CD4-positive, alpha-beta T cell treated with Interleukin-12 subunit alpha and Interleukin-12 subunit beta, for 1 hour (primary cell): ENCODE measurements around the gene PRCP.
"Not testable (repeated sequence)": the region's sequence is repeated elsewhere in the genome, so short reads cannot be mapped to it uniquely, and the experiment has no call there.

Experiments used
- DNase-seq: peaks from one replicate; pipeline ENCODE4 v3.0.0-alpha.2; 2020

The PRCP gene

DNA sequence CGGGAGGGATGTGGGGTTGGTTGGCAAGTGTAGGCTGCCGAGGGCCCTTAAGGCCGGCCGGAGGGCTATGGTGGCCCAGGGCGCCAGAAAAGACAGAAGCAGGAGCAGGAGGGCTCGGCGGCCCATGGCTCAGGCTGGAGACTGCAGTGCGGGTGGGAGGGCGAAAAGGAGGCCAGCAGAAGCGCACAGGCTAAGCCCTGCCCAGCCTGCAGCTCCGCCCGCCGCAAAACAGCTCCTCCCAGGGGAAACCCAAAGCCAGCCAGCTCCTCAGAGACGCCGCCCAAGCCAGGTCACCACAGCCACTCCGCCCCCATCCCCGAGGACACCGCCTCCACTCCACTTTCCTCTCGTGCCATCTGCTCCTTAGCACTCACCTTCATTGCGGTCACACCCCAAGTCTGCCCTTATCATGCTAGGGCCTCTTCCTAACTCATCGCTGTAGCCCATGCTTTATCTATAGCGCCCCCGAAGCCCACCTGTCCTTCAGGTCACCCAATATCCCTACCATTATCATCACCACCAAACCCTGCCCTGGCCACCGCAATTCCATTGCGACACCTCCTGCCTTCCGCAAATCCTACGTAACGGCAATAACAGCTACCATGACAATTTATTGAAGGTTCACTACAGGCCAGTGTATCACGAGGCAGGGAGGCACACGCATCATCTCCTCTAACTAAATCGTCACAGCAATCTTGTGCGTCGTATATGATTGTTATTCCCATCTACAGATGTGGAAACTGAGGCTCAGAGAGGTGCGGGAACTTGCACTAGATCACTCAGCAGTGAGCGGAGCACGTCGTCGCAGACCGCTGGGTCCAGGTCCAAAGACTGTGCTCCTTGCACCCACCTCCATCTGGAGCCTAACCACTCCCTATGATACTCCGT is at the start of gene PRCP:
TSS of gene PRCP (minus strand) at position 154 of the 888 bp plus-strand sequence. CDS start at position 126, 28 bp downstream.
- peak; percentile 93 for DNase-seq

DNA sequence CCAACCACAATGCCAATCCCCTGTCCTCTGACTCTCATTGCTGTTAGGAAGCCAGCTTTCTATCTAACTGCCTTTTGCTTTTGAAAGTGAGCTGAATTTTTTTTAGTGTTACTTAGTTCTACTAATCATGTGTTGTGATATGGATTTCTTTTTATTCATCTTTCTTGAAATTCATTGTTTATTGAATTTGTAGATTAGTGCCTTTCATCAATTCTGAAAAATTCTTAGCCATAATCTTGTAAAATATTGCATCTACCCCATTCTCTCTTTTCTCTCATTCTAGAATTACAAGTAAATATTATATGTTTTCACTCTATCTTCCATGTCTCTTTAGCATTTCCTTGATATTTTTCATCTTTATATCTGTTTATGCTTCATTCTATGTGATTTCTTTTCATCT is 49.1 kb upstream of the PRCP start:
- DNase-seq, result no peak

DNA sequence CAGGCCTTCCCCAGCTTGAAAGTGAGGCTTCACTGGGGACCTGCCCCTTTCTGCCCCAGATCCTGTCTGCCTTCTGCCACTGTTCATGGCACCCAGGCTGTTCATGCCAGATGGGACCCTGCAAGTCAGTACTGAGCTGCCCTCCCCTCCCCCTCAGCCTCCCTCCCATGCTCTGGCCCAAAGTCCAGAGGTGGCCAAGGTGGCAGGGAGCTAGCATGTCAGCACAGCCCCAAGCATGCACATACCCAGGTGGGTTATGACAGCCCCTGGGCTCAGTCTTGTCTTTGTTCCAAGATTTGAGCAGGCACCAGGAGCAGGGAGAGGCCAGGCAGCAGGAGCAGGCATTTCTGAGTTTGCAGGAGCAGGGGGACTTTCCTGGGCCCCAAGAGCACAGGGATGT is 45.5 kb upstream of the PRCP start:
- DNase-seq, result no peak

DNA sequence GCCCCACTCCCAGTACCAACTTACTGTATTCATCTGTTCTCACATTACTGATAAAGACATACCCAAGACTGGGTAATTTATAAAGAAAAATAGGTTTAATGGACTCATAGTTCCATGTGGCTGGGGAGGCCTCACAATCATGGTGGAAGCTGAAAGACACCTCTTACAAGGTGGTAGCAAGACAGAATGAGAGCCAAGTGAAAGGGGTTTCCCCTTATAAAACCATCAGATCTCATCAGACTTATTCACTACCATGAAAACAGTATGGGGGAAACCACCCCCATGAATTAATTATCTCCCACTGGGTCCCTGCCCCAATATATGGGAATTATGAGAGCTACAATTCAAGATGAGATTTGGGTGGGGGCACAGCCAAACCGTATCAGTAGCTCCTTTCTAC is 44.8 kb upstream of the PRCP start:
- not testable (repeated sequence) for DNase-seq

DNA sequence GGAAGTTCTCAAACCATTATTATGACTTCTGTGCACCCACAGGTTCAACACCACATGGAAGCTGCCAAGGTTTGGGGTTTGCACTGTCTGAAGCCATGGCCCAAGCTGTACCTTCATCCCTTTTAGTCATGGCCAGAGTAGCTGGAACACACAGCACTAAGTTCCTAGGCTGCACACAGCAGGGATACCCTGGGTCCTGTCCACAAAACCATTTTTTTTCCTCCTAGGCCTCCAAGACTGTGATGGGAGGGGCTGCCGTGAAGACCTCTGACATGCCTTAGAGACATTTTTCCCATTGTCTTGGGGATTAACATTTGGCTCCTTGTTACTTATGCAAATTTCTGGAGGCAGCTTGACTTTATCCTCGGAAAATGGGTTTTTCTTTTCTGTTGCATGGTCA is 44.0 kb upstream of the PRCP start:
- no peak for DNase-seq

- not testable (repeated sequence) for DNase-seq
Observed at GRCh38 chr11:82943430-82943829, 43.2 kb upstream of the PRCP start.

- DNase-seq, result no peak
Observed at GRCh38 chr11:82942376-82942775, 42.1 kb upstream of the PRCP start.

- DNase-seq, result no peak
Observed at GRCh38 chr11:82939456-82939855, 39.2 kb upstream of the PRCP start.

GRCh38 chr11:82937554-82937953 is 37.3 kb upstream of the PRCP start:
- DNase-seq, result no peak

DNA sequence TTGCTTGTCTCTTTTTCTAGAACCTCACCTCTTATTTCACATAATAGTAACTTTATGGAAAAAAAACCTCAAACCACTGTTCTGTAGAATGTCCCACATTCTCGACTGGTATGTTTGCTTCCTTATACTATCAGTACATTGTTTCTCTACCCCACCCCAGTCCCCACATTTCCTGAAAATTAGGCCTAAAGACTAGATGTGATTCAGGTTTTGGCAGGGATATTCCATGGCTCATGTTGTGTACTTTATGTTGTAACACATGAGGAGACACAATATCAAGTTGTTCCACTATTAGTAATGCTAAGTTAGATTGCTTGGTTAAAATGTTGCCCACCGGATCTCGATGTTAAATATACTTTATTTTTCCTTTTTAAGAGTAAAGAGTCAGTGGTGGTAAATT is 36.0 kb upstream of the PRCP start:
- DNase-seq, result no peak

DNA sequence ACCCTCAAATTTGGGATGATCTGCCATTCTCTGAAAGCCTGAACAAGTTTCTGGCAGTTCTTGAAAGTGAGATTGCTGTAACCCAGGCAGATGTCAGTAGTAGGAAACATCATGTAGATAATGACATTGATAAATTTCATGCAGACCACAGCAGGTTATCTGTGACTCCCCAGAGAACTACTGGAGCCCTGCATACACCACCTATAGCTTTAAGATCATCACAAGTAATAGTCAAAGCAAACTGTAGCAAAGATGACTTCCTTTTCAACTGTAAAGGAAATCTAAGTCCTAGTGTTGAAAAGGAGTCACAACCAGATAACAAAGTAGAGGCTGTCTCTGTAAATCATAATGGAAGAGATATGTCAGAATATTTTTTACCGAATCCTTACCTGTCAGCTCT is 32.3 kb upstream of the PRCP start:
- no peak for DNase-seq

- no peak for DNase-seq
Observed at GRCh38 chr11:82930734-82931133, 30.5 kb upstream of the PRCP start.

GRCh38 chr11:82930229-82930628 is 30.0 kb upstream of the PRCP start:
- no peak for DNase-seq

- DNase-seq, result no peak
Observed at GRCh38 chr11:82929121-82929520, 28.9 kb upstream of the PRCP start.

DNA sequence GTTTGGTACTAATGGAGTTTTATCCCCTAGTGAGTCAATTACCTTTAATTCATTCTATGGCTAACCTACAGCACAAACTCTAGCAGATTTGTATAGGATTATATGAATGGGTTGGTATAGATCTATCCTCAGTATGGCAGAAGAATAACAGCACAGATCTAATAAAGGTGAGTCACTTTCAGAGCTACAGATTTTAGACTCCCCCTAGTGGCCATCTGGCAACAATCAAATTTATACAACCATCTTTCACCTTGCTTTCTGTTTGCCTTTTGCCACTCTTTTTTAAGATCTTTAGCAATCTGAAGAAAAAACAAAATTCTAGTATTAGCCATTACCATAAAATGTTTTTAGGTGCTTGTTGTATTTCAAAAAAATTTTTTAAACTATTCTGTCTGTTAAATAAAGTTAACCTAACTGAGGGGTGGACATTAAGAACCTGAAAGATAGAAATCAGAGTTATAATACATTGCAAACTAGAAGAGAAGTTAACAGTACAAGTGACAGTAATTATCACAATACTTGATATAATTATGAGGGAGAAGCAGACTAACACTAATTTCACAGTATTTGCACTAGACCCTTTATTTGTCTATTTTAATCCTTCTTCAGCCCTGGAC is 27.1 kb upstream of the PRCP start:
- peak; percentile 78 for DNase-seq

- DNase-seq, result no peak
Observed at GRCh38 chr11:82924522-82925224, 24.4 kb upstream of the PRCP start.

DNA sequence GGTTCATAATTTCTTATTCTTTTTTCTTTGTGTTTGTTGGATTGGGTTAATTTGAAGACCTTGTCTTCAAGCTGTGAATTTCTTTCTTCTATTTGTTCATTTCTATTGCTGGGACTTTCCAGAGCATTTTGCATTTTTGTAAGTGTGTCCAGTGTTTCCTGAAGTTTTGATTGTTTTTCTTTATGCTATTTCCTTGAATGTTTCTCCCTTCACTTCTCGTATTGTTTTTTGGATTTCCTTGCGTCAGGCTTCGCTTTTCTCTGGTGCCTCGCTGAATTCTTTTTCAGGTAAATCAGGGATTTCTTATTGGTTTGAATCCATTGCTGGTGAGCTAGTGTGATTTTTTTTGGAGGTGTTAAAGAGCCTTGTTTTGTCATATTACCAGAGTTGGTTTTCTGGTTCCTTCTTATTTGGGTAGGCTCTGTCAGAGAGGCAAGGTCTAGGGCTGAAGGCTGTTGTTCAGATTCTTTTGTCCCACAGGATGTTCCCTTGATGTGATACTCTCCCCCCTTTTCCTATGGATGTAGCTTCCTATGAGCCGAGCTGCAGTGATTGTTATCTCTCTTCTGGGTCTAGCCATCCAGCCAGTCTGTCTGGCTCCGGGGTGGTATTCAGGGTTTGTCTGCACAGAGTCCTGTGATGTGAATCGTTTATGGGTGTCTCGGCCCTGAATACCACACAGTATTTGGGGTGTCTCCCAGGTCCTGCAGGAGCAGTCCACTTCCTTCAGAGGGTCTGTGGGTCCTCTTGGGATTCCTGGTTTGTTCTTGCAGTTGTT is 22.4 kb upstream of the PRCP start:
- not testable (repeated sequence) for DNase-seq

- peak; percentile 42 for DNase-seq
Observed at GRCh38 chr11:82920227-82920626, 20.0 kb upstream of the PRCP start.

- not testable (repeated sequence) for DNase-seq
Observed at GRCh38 chr11:82919786-82920185, 19.6 kb upstream of the PRCP start.

- DNase-seq, result no peak
Observed at GRCh38 chr11:82909015-82909640, 8.9 kb upstream of the PRCP start.

- DNase-seq, result no peak
Observed at GRCh38 chr11:82908311-82908710, 8.1 kb upstream of the PRCP start.

- no peak for DNase-seq
Observed at GRCh38 chr11:82907371-82907770, 7.1 kb upstream of the PRCP start.
